OCI-LY7 (cell line): ENCODE measurements around the gene RANBP9. TPM values are rescaled to one million over a fixed set of nuclear protein-coding genes. Genes with fewer than 3 reads are reported as not detected.

Experiments used
- BruUV-seq: library from RNA; stranded (reverse); fragments of 400-500 nt; replicated peaks from 2 replicates; lab custom pipeline; 2021; lab: Mats Ljungman, UMichigan
- CTCF ChIA-PET: fragments of 300-600 bp; sonication (Branson Sonifier 250); formaldehyde crosslinking; loops from one replicate; lab custom pipeline; 2022; ENCODE audit warnings: antibody characterized with exemption; ENCODE audit not compliant: unreplicated experiment; lab: Charles Lee
- POLR2A ChIA-PET: fragments of 300-600 bp; sonication (Branson Sonifier 250); formaldehyde crosslinking; loops from one replicate; lab custom pipeline; 2022; ENCODE audit warnings: antibody characterized with exemption; lab: Charles Lee
- DNase-seq: peaks from one replicate; pipeline ENCODE4 v3.0.0-alpha.2; 2015; ENCODE audit warnings: low spot score
- H2AFZ ChIP-seq: fragments of 200-600 bp; sonication (generic), shearing (Covaris generic); 2 replicates; pipeline ENCODE4 v1.6.1; 2014; ENCODE audit warnings: mild to moderate bottlenecking, antibody characterized with exemption, low read length, moderate library complexity
- H3K27ac ChIP-seq: fragments of 200-600 bp; sonication (generic); 2 replicates; pipeline ENCODE4 v1.5.1; 2014; ENCODE audit warnings: mixed run types, low read depth, mild to moderate bottlenecking, moderate library complexity, low read length, inconsistent platforms; ENCODE audit not compliant: poor library complexity, severe bottlenecking
- H3K36me3 ChIP-seq: fragments of 200-600 bp; sonication (generic); 2 replicates; pipeline ENCODE4 v1.6.1; 2014; ENCODE audit warnings: mild to moderate bottlenecking, antibody characterized with exemption, low read length, moderate library complexity, mixed read lengths; ENCODE audit not compliant: insufficient read depth
- H3K4me1 ChIP-seq: fragments of 200-600 bp; sonication (generic); 2 replicates; pipeline ENCODE4 v1.5.1; 2014; ENCODE audit warnings: mild to moderate bottlenecking, low read length; ENCODE audit not compliant: insufficient read depth, poor library complexity, severe bottlenecking
- H3K4me2 ChIP-seq: fragments of 200-600 bp; sonication (generic); 2 replicates; pipeline ENCODE4 v1.6.1; 2014; ENCODE audit warnings: mild to moderate bottlenecking, low read length
- H3K4me3 ChIP-seq: fragments of 200-600 bp; sonication (generic); 2 replicates; pipeline ENCODE4 v1.5.1; 2014; ENCODE audit warnings: mild to moderate bottlenecking, low read depth, low read length; ENCODE audit not compliant: poor library complexity, severe bottlenecking
- H3K79me2 ChIP-seq: fragments of 200-600 bp; sonication (generic); 2 replicates; pipeline ENCODE4 v1.6.1; 2016; ENCODE audit warnings: low read depth, mild to moderate bottlenecking, low read length, moderate library complexity, mixed read lengths; ENCODE audit not compliant: insufficient read depth
- H3K9me2 ChIP-seq: fragments of 200-600 bp; sonication (generic); 2 replicates; pipeline ENCODE4 v1.6.1; 2016; ENCODE audit warnings: mild to moderate bottlenecking, low read length, mixed read lengths; ENCODE audit not compliant: insufficient read depth
- H3K9me3 ChIP-seq: fragments of 200-600 bp; sonication (generic); 2 replicates; pipeline ENCODE4 v1.6.1; 2014; ENCODE audit warnings: mild to moderate bottlenecking, mixed run types, low read length, mixed read lengths
- H4K20me1 ChIP-seq: fragments of 200-600 bp; sonication (generic); 2 replicates; pipeline ENCODE4 v1.6.1; 2014; ENCODE audit warnings: mild to moderate bottlenecking, antibody characterized with exemption, low read length, moderate library complexity, mixed read lengths; ENCODE audit not compliant: insufficient read depth
- EZH2phosphoT487 ChIP-seq: fragments of 200-600 bp; sonication (generic); IDR thresholded peaks from 2 replicates; pipeline ENCODE4 v1.6.1; 2018; ENCODE audit warnings: low read depth, borderline replicate concordance, mild to moderate bottlenecking, mixed run types, antibody characterized with exemption, low read length, moderate library complexity, mixed read lengths
- intact Hi-C: fragments of 100-400 bp; cut with micrococcal nuclease; formaldehyde crosslinking; loops from one replicate; pipeline ENCODE4 v1.10.0; 2022; ENCODE audit not compliant: unreplicated experiment
- total RNA-seq, 2 experiments: library from RNA; depleted of rRNA in 1 of 2; stranded (reverse); fragments of >200 nt in 1 of 2; shearing (Covaris generic) in 1 of 2; gene quantifications; 2 replicates each; pipeline ENCODE4 v1.2.3, GENCODE V29; 2014 to 2022
- TF ChIP-seq, protein P1 (sequence below): fragments of 200-600 bp; sonication (generic); conservative IDR thresholded peaks from 2 replicates; pipeline ENCODE4 v1.5.1; 2014; ENCODE audit warnings: mild to moderate bottlenecking, antibody characterized with exemption, low read length, moderate library complexity, mixed read lengths

RANBP9 gene
- total RNA-seq, 2 experiments from 2014 or later: 20.5 to 35.0 TPM

DNA sequence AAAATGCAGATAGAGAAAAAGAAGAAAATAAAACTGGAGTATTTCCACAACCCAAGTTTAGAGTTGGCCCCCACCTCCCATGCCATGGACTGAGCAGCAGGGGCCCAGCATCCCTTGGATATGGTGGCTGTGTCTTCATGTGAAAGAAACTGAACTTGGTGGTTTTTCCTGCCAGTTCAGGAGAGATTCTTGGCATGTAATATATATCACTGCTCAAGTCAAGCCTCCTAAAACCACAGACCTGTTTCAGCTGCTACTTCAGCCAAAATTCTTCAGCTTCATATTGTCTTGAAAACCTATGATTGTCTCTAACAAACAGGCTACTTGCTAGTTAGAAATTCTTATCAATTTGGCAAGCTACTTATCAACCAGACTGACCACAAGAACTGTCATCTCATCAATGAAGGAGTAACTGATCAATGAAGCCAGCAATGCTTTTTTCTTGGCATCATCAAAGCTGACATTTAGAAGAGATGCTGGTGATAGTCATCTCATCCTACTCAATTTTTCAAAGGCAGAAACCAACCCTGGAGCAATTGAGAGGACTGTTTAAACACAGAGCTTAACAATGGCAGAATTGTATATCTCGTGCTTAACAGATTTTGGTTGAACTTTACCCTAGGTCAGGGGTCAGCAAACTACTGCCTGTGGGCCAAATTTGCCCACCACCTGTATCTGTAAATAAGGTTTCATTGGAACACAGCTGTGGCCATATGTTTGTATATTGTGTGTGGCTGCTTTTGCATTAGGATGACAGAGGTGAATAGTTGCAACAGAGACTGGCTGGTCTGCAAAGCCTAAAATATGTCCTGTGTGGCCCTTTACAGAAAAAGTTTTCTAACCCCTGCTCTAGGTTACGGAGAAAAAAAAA is 106.9 kb downstream of the RANBP9 start:
- H2AFZ ChIP-seq: no peak overlapping the region

DNA sequence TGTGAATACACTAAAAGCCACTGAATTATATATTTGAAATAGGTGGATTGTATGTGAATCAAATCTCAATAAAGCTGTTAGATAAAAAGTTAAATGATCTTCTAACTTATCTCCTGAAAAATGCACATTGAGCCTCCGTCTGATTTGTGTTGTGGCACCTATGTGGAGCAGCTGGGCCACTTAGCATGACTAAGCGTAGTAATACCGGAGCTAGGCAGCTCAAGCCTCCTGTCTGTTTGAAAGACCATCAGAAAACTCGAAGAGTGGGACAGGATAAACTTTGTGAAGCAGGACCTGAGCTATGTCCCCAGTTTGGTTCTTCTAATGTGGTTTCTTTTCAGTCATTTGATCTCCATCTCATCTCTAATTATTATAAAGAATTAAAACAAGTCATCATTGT is 107.5 kb downstream of the RANBP9 start:
- TF ChIP-seq, protein P1, sequence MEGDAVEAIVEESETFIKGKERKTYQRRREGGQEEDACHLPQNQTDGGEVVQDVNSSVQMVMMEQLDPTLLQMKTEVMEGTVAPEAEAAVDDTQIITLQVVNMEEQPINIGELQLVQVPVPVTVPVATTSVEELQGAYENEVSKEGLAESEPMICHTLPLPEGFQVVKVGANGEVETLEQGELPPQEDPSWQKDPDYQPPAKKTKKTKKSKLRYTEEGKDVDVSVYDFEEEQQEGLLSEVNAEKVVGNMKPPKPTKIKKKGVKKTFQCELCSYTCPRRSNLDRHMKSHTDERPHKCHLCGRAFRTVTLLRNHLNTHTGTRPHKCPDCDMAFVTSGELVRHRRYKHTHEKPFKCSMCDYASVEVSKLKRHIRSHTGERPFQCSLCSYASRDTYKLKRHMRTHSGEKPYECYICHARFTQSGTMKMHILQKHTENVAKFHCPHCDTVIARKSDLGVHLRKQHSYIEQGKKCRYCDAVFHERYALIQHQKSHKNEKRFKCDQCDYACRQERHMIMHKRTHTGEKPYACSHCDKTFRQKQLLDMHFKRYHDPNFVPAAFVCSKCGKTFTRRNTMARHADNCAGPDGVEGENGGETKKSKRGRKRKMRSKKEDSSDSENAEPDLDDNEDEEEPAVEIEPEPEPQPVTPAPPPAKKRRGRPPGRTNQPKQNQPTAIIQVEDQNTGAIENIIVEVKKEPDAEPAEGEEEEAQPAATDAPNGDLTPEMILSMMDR: no peak
- no peak for TF ChIP-seq EZH2phosphoT487
- no TSS peak for BruUV-seq
- no peaks in the 10 kb centered on the region for H3K9me2 ChIP-seq
- no peak overlapping the region for H3K4me3 ChIP-seq
- ChIA-PET POLR2A (interaction anchor here (0.6 to 1.3 kb wide), 4 partner anchors 10 to 24 kb away, joined by 3 to 4 read pairs (median 3); partner anchors contain the start of gene NOL7), CTCF (no interaction called here)
- H3K4me2 ChIP-seq: no peak overlapping the region
- H3K27ac ChIP-seq: no peak overlapping the region
- no peaks in the 10 kb centered on the region for H4K20me1 ChIP-seq
- no peak overlapping the region for H2AFZ ChIP-seq
- H3K36me3 ChIP-seq: peaks cover 28% of the 10 kb centered on the region
- intact Hi-C loops: no loop called here
- no peaks in the 10 kb centered on the region for H3K9me3 ChIP-seq
- H3K4me1 ChIP-seq: no peaks in the 10 kb centered on the region
- no peak for DNase-seq
- H3K79me2 ChIP-seq: no peaks in the 10 kb centered on the region

More for the DNA sequence above, 106.9 kb downstream of the RANBP9 start:
- ChIA-PET CTCF (no interaction called here), POLR2A (interaction anchor here (0.6 to 1.3 kb wide), 5 partner anchors 8 to 23 kb away, joined by 3 to 4 read pairs (median 3); partner anchors contain the start of gene NOL7)
- H3K36me3 ChIP-seq: peaks cover 28% of the 10 kb centered on the region
- no peaks in the 10 kb centered on the region for H3K9me3 ChIP-seq
- H3K27ac ChIP-seq: no peak overlapping the region
- H3K4me3 ChIP-seq: no peak overlapping the region
- H3K9me2 ChIP-seq: no peaks in the 10 kb centered on the region
- H4K20me1 ChIP-seq: no peaks in the 10 kb centered on the region
- DNase-seq: no peak
- H3K4me2 ChIP-seq: no peak overlapping the region
- TF ChIP-seq, protein P1: no peak
- no peak for TF ChIP-seq EZH2phosphoT487
- no TSS peak for BruUV-seq
- no peaks in the 10 kb centered on the region for H3K79me2 ChIP-seq
- intact Hi-C loops: no loop called here
- H3K4me1 ChIP-seq: no peaks in the 10 kb centered on the region

DNA sequence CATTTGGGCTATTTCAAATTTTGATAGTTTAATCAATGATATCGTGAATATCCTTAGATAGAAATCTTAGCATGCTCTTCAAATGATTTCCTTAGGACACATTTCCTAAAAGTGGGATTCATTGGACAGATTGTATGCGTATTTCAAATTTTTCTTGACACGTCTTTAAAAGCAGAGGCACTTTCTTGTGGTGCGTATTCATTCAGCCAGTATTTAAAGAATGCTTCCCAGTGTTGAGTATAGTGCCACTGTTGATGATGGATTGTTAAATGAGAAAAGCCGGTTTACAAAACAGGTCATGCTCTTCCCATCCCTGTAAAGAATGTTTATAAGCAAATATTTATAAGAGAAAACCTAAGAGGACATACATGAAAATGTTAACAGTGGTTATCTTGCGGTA is 111.6 kb downstream of the RANBP9 start:
- H4K20me1 ChIP-seq: no peaks in the 10 kb centered on the region
- ChIA-PET POLR2A (no interaction called here), CTCF (no interaction called here)
- H3K4me2 ChIP-seq: no peak overlapping the region
- no peaks in the 10 kb centered on the region for H3K4me1 ChIP-seq
- H2AFZ ChIP-seq: no peak overlapping the region
- H3K79me2 ChIP-seq: no peaks in the 10 kb centered on the region
- H3K9me2 ChIP-seq: no peaks in the 10 kb centered on the region
- intact Hi-C loops: no loop called here
- peaks cover 32% of the 10 kb centered on the region for H3K36me3 ChIP-seq
- TF ChIP-seq EZH2phosphoT487: no peak
- TF ChIP-seq, protein P1: no peak
- no TSS peak for BruUV-seq
- DNase-seq: no peak
- no peak overlapping the region for H3K4me3 ChIP-seq
- no peaks in the 10 kb centered on the region for H3K9me3 ChIP-seq
- no peak overlapping the region for H3K27ac ChIP-seq
